HepG2 (cell line): ENCODE results near the gene VPS4A. TPM values are rescaled to one million over a fixed set of nuclear protein-coding genes. Genes with fewer than 3 reads are reported as not detected.
A peak's percentile ranks its signal among the peaks of the same experiment; 100 is the strongest.

Source experiments
- ARNT2 ChIP-seq: sonication (generic); formaldehyde crosslinking; IDR thresholded peaks from 2 replicates; pipeline ENCODE4 v1.8.0; 2022; ENCODE audit warnings: mild to moderate bottlenecking, low read depth, missing genetic modification reagents, moderate library complexity
- ATF7 ChIP-seq, 2 experiments: fragments of 450-650 bp in 1 of 2; sonication (generic) in 1 of 2; formaldehyde crosslinking in 1 of 2; IDR thresholded peaks; 2 replicates each; pipeline versions ENCODE4 v1.4.0 to v1.6.1; 2016 to 2020; ENCODE audit warnings: antibody characterized with exemption in 1 of 2, mild to moderate bottlenecking in 1 of 2, missing genetic modification reagents in 1 of 2
- EED ChIP-seq: sonication (generic); formaldehyde crosslinking; IDR thresholded peaks from 2 replicates; pipeline ENCODE4 v1.5.0; 2020; ENCODE audit warnings: mild to moderate bottlenecking, missing genetic modification reagents
- MED13 ChIP-seq: sonication (generic); formaldehyde crosslinking; IDR thresholded peaks from 2 replicates; pipeline ENCODE4 v1.5.0; 2020; ENCODE audit warnings: missing genetic modification reagents
- RFX5 ChIP-seq: IDR thresholded peaks from 2 replicates; pipeline ENCODE4 v1.6.1; 2011; ENCODE audit warnings: low read depth, low read length, improper control_type of control experiment
- RNF219 ChIP-seq: sonication (generic); formaldehyde crosslinking; IDR thresholded peaks from 2 replicates; pipeline ENCODE4 v1.5.0; 2020; ENCODE audit warnings: mild to moderate bottlenecking, missing genetic modification reagents
- SALL2 ChIP-seq: sonication (generic); formaldehyde crosslinking; IDR thresholded peaks from 2 replicates; pipeline ENCODE4 v1.8.1; 2023; ENCODE audit warnings: mild to moderate bottlenecking, missing genetic modification reagents, inconsistent platforms
- SMYD3 ChIP-seq: sonication (generic); formaldehyde crosslinking; IDR thresholded peaks from 2 replicates; pipeline ENCODE4 v1.8.1; 2023; ENCODE audit warnings: mild to moderate bottlenecking, missing genetic modification reagents
- TFE3 ChIP-seq: IDR thresholded peaks from 2 replicates; pipeline ENCODE4 v1.6.1; 2016
- THAP8 ChIP-seq: sonication (generic); formaldehyde crosslinking; IDR thresholded peaks from 2 replicates; pipeline ENCODE4 v1.5.1; 2020; ENCODE audit warnings: missing genetic modification reagents, mild to moderate bottlenecking, borderline replicate concordance
- ZBTB8A ChIP-seq: sonication (generic); formaldehyde crosslinking; IDR thresholded peaks from 2 replicates; pipeline ENCODE4 v1.4.0; 2020; ENCODE audit warnings: mild to moderate bottlenecking, low read depth, missing genetic modification reagents, borderline replicate concordance
- ZFP36L2 ChIP-seq: sonication (generic); formaldehyde crosslinking; IDR thresholded peaks from 2 replicates; pipeline ENCODE4 v1.4.0; 2020; ENCODE audit warnings: missing genetic modification reagents
- ZFX ChIP-seq: sonication (generic); formaldehyde crosslinking; IDR thresholded peaks from 2 replicates; pipeline ENCODE4 v1.4.0; 2020; ENCODE audit warnings: mild to moderate bottlenecking, low read depth, missing genetic modification reagents, moderate library complexity
- ZGPAT ChIP-seq: IDR thresholded peaks from 2 replicates; pipeline ENCODE4 v1.6.1; 2016; ENCODE audit warnings: mild to moderate bottlenecking
- ZMAT3 ChIP-seq: sonication (generic); formaldehyde crosslinking; conservative IDR thresholded peaks from 2 replicates; pipeline ENCODE4 v1.7.0; 2021; ENCODE audit warnings: missing genetic modification reagents
- ZNF326 ChIP-seq: sonication (generic); formaldehyde crosslinking; IDR thresholded peaks from 2 replicates; pipeline ENCODE4 v1.4.0; 2020; ENCODE audit warnings: missing genetic modification reagents, borderline replicate concordance
- ZNF567 ChIP-seq: sonication (generic); formaldehyde crosslinking; IDR thresholded peaks from 2 replicates; pipeline ENCODE4 v1.8.1; 2023; ENCODE audit warnings: mild to moderate bottlenecking, missing genetic modification reagents, borderline replicate concordance
- ZNF790 ChIP-seq: sonication (generic); formaldehyde crosslinking; IDR thresholded peaks from 2 replicates; pipeline ENCODE4 v1.8.0; 2022; ENCODE audit warnings: missing genetic modification reagents, mild to moderate bottlenecking, borderline replicate concordance
- polyA plus RNA-seq, 8 experiments: library from polyadenylated mRNA; depleted of rRNA in 3 of 8; stranded (reverse) in 7 of 8; unstranded in 1 of 8; fragments of >200 nt; fragmentation: Illumina TruSeq in 4 of 8; extraction: Trizol in 4 of 8; gene quantifications; 2 replicates each; pipeline versions ENCODE4 v1.2.1 to v1.2.3, GENCODE V29; 2011 to 2016; ENCODE audit warnings: low read depth in 4 of 8, missing spikeins in 1 of 8, mixed read lengths in 1 of 8; ENCODE audit not compliant: insufficient read depth in 1 of 8
- total RNA-seq, 5 experiments: library from RNA; depleted of rRNA; stranded (reverse); fragments of >200 nt; fragmentation: Illumina TruSeq; extraction: Trizol; gene quantifications; 2 replicates each; pipeline ENCODE4 v1.2.3, GENCODE V29; 2016; ENCODE audit warnings: low read depth in 1 of 5
- TF ChIP-seq, protein P1 (sequence below): sonication (generic); formaldehyde crosslinking; IDR thresholded peaks from 2 replicates; pipeline ENCODE4 v1.5.0; 2020; ENCODE audit warnings: mild to moderate bottlenecking, missing genetic modification reagents
- TF ChIP-seq, protein P2 (sequence below): IDR thresholded peaks from 2 replicates; pipeline ENCODE4 v1.6.1; 2018; ENCODE audit warnings: missing genetic modification reagents, mild to moderate bottlenecking, missing compliant biosample characterization

Gene VPS4A
- total and polyA plus RNA-seq, 2 of the 13 experiments (the other 11 are each of a cell fraction or from before 2014, with no cell fraction given): 13.2 to 27.9 TPM

GRCh38 chr16:69351309-69352027 lies 40.3 kb downstream of the VPS4A start, which contains the start of gene TMED6 (continued):
- TF ChIP-seq SALL2 (no peak), ZNF790 (no peak), ZNF326 (no peak), SMYD3 (CRISPR knock-in tag) (0 out of 2 replicates have a peak, but pooled peaks have one; percentile 55), ZMAT3 (peak; percentile 43; the same call in 1 of the 2 replicates), MED13 (CRISPR knock-in tag) (no peak), ZFX (CRISPR knock-in tag) (no peak), ARNT2 (0 out of 2 replicates have a peak, but pooled peaks have one; percentile 54), ZGPAT (CRISPR knock-in tag) (peak; percentile 42; the same call in 1 of the 2 replicates), ZNF567 (CRISPR knock-in tag) (0 out of 2 replicates have a peak, but pooled peaks have one; percentile 59), EED (CRISPR knock-in tag) (no peak), THAP8 (CRISPR knock-in tag) (no peak), ZFP36L2 (CRISPR knock-in tag) (no peak), RFX5 (no peak), ZBTB8A (no peak), TFE3 (CRISPR knock-in tag) (no peak), RNF219 (no peak), ATF7 (IDR thresholded peaks at IDR 0.05) (no peak), ATF7 (CRISPR knock-in tag; IDR thresholded peaks at IDR 0.05) (no peak)
- TF ChIP-seq, protein P1, sequence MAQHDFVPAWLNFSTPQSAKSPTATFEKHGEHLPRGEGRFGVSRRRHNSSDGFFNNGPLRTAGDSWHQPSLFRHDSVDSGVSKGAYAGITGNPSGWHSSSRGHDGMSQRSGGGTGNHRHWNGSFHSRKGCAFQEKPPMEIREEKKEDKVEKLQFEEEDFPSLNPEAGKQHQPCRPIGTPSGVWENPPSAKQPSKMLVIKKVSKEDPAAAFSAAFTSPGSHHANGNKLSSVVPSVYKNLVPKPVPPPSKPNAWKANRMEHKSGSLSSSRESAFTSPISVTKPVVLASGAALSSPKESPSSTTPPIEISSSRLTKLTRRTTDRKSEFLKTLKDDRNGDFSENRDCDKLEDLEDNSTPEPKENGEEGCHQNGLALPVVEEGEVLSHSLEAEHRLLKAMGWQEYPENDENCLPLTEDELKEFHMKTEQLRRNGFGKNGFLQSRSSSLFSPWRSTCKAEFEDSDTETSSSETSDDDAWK (CRISPR knock-in tag): no peak
- TF ChIP-seq, protein P2, sequence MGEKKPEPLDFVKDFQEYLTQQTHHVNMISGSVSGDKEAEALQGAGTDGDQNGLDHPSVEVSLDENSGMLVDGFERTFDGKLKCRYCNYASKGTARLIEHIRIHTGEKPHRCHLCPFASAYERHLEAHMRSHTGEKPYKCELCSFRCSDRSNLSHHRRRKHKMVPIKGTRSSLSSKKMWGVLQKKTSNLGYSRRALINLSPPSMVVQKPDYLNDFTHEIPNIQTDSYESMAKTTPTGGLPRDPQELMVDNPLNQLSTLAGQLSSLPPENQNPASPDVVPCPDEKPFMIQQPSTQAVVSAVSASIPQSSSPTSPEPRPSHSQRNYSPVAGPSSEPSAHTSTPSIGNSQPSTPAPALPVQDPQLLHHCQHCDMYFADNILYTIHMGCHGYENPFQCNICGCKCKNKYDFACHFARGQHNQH (CRISPR knock-in tag): peak; percentile 34; the same call in 1 of the 2 replicates
